HG03432 (cell line): ENCODE measurements around the gene FAM222A.
"Not testable (repeated sequence)": the region's sequence is repeated elsewhere in the genome, so short reads cannot be mapped to it uniquely, and the experiment has no call there.

Experiments used
- ATAC-seq: cut with Tn5 transposase; IDR thresholded peaks from one replicate; pipeline ENCODE4 v1.9.1; 2021; ENCODE audit warnings: mild to moderate bottlenecking, moderate library complexity; ENCODE audit not compliant: unreplicated experiment

FAM222A gene

GRCh38 chr12:109693653-109694600 is 19.7 kb upstream of the FAM222A start:
- ATAC-seq: no peak

- not testable (repeated sequence) for ATAC-seq
Observed at GRCh38 chr12:109694629-109695028, 19.0 kb upstream of the FAM222A start.

DNA sequence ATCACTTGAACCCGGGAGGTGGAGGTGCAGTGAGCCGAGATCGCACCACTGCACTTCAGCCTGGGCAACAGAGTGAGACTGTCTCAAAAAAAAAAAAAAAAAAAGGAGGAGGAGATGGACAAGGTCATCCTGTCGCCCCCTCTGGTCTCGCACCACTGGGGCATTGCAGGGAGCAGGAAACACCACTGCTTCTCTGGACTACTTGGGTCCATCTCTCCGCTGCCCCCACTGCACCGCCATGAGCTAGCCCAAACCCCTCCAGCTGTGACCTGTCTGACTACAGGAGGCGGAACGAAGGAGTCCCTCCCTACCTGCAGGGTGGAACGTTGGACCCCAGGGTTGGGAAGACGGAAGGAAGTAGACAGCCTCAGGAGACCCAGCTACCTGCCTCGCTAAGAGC is 18.2 kb upstream of the FAM222A start:
- ATAC-seq: no peak

DNA sequence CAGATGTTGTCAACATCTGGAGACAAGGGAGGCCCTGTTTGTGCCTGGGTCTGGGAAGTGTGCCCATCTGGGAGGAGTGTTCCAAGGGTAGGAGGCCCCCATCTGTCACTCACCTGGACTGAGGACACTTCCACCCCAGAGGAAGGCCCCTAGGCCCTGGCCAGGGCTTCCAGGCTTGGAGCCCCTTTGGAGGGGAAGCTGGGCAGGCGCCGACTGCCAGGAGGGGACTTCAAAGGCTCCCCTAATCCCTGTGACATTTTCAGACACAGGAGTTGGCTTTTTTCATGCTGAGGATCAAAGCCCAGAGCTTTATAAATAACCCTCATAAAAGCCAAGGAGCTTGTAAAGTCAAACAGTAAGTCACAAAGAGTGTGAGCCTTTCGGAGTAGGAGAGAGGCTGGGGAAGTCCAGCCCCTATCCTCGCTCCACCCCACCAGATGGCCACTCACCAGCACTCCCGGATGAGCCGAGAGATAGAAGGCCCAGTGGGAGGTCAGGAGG is 17.6 kb upstream of the FAM222A start:
- ATAC-seq: no peak

DNA sequence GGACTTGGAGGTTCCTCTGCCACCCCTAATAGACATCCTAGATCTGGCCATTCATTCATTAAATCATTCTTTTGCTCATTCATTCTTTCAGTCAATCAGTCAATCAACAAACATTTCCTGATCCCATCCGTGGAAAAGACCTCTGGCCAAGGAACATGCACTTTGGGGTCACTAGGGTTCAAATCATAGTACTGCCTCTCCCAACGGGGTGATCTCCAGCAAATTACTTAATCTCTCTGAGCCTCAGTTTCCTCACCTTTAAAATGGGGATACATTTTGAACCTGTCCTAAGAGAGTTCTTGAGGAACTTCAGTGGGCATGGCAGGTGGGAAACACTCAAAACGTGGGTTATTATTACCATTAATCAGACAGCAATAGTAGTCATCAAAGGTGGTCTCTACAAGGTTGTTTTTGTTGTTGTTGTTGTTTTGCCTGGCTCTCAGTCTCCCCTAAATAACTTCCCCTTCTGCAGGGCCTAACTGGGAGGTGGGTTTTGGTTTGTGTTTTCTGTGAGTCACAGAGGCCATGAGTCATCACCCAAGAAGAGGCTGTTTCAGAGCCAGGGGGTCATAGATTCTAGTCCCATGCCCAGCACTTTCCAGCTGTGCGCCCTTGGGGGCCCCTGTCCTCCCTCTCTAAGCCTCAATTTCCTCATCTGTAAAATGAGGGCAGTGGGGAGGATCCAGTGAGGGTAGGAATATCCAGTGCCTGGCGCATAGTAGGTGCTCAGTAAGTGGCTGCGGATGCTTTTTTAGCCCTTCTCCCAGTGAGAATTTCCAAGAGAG is 16.9 kb upstream of the FAM222A start:
- no peak for ATAC-seq

DNA sequence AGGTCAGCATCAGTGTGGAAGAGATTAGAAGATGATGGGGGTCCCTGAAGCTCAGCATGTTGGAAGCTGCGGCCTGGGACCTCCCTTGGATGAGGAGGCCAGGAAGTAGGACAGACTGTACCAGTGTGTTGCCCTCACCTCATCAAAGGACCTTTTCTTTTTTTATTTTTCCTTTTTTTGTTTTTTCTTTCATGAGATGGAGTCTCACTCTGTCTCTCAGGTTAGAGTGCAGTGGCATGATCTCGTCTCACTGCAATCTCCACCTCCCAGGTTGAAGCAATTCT is 16.4 kb upstream of the FAM222A start:
- no peak for ATAC-seq

DNA sequence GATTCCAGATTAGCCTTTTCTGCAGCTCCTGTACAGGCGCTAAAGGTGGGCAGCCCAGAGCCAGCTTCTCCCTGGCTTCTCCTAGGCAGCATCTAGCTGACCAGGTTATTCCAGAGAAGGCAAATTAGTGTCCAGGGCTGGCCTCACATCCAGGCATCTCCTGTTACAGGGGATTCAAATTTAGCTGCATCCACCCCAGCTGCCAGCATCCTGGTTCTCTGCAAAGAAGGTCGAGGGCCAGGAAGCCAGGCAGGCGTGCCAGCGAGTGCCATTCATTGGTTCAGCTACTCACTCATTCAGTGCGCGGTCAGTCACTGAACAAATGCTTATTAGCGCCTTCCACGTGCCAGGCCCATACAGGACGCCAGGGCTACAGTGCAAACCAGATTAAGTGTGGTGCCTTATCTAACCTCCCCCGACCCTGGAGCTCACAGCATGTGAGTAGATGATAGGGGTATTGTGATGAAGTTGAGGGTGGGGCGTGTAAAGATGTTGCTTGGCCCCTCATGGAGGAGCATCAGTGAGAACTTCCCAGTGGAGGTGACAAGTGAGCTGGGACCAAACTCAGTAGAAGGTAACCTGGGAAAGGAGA is 15.7 kb upstream of the FAM222A start:
- ATAC-seq: no peak

- ATAC-seq: no peak
Observed at GRCh38 chr12:109698820-109699219, 14.8 kb upstream of the FAM222A start.

- no peak for ATAC-seq
Observed at GRCh38 chr12:109701064-109701463, 12.6 kb upstream of the FAM222A start.

GRCh38 chr12:109702111-109702841 is 11.3 kb upstream of the FAM222A start:
- ATAC-seq: no peak

DNA sequence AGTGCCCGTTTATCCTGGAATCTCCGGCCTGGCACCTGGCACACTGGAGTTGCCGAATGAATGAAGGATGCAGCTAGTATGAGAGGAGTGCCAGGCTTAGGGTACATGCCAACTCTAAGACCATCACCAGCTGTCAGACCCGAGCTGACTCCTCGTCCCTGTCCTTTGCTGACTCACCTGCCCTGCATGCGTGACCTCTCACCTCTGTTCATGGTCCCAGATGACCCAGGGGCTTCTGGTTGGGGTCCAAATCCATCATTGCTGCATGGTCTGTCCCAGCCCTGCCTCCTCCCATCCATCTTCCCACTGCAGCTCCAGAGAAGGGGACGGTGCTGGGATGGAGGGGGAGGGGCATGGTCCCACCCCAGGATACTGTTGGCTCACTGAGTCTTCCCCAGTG is 9.9 kb upstream of the FAM222A start:
- no peak for ATAC-seq

DNA sequence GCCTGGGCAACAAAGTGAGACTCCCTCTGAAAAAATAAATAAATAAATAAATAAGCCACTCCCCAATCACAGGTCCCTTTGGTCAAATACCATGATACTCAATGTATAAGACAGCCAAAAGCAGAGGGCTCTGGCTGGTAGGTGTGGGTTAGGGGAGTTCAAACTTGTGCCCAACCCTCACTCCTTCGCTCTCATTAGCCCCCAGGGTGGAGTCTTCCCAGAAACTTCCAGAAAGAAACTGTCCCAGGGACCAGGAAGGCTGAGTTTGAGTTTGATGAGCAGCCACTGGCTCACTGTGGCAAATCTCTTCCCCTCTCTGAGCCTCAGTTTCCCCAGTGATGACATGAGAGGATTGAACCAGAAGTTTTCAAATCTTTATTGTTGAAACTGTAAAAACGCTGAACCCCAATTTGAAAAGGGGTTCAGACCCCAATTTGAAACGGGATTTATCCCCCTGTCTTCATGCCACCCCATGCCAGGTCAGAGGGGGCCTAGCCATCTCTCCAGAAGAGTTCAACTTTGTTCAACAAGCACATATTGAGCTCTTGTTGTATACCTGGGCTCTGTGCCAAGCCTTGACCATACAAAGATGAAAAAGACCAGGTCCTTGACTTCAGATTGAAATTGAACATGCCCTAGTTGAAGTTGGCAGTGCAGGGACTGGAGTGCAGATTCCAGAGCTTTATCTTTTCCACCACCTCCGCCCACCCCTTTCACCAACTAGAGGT is 9.1 kb upstream of the FAM222A start:
- no peak for ATAC-seq

- no peak for ATAC-seq
Observed at GRCh38 chr12:109705291-109705690, 8.3 kb upstream of the FAM222A start.

GRCh38 chr12:109706398-109706746 is 7.3 kb upstream of the FAM222A start:
- no peak for ATAC-seq

DNA sequence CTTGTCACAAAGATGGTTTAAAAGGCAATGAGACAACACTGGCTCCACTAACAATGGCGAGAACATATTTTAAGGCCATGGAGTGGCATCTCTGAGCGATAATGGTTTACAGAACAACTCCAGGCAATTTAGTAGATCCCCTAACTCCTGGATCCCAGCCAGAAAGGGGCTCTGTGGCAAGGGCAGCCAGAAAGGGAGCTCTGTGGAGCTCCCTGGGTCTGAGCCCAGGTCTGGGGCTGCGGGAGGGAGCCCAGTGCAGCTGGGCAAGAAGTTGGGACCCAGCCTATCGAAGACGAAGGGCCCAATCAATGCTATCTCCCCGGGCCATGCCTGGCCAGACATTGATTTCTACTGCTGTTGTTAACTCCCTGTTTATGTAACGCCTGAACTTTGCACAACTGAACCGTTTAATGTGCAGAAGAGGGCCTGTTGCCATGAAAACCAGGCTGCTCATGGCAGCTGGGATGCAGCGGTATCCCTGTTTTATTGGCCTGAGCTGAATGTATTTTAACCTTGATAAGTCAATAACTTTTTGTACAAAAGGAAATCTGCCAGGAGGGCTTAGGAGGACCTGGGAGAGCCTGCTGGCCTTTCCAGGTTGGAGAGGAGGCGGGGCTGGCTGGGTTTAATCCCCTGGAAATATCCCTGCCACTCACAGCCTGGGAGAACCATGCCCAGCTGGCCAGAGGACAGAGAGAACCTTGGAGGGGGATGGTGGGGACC is 6.7 kb upstream of the FAM222A start:
- no peak for ATAC-seq

- no peak for ATAC-seq
Observed at GRCh38 chr12:109707470-109707821, 6.2 kb upstream of the FAM222A start.

- no peak for ATAC-seq
Observed at GRCh38 chr12:109708939-109709338, 4.7 kb upstream of the FAM222A start.

GRCh38 chr12:109709401-109709991 is 4.1 kb upstream of the FAM222A start:
- no peak for ATAC-seq

- ATAC-seq: no peak
Observed at GRCh38 chr12:109710205-109710746, 3.3 kb upstream of the FAM222A start.
